ENCODE results near the gene NOVA2.

The NOVA2 gene

GRCh38 chr19:45902651-45903625 lies 70.7 kb downstream of the NOVA2 start:
- TF ChIP-seq CTCF (IDR thresholded peaks at IDR 0.05; ENCODE audit: low read depth, low read length, missing control alignments) = no peak
- in situ Hi-C loops (cut with HindIII; ENCODE audit: low pct_ligation_motif_present, low sequenced_read_pairs) = no loop called here
- H3K27ac ChIP-seq = no peak overlapping the region

GRCh38 chr19:45901912-45902650 lies 71.6 kb downstream of the NOVA2 start, which contains the start of gene MYPOP:
MYPOP (minus strand) TSS chr19:45902613; CDS start chr19:45901773, 840 bp downstream.
- in situ Hi-C loops (cut with HindIII; ENCODE audit: low pct_ligation_motif_present, low sequenced_read_pairs) = no loop called here
- H3K4me3 ChIP-seq (ENCODE audit: low read depth, low read length) = peak within 1 kb of the TSS; percentile 76
- no peak within 1 kb of the TSS for H3K27ac ChIP-seq
- no peaks in the 10 kb centered on the region for H3K27me3 ChIP-seq (replicated peaks)
- no peak for TF ChIP-seq CTCF (IDR thresholded peaks at IDR 0.05; ENCODE audit: low read depth, low read length, missing control alignments)
- peaks cover 14% of the 10 kb centered on the region for H3K36me3 ChIP-seq (replicated peaks)
- DNase-seq = no peak

More at GRCh38 chr19:45902651-45903625, 70.7 kb downstream of the NOVA2 start:
- Histone ChIP-seq H3K36me3 (replicated peaks) (peaks cover 12% of the 10 kb centered on the region), H3K27me3 (replicated peaks) (no peaks in the 10 kb centered on the region), H3K4me3 (ENCODE audit: low read depth, low read length) (peak overlapping the region; percentile 76)
- DNase-seq = peak; percentile 94

- no peak for DNase-seq
- TF ChIP-seq CTCF (IDR thresholded peaks at IDR 0.05; ENCODE audit: low read depth, low read length, missing control alignments) = no peak
- Histone ChIP-seq H3K27me3 (replicated peaks) (no peaks in the 10 kb centered on the region), H3K4me3 (ENCODE audit: low read depth, low read length) (peak overlapping the region; percentile 76), H3K36me3 (replicated peaks) (peaks cover 14% of the 10 kb centered on the region), H3K27ac (no peak overlapping the region)
- in situ Hi-C loops (cut with HindIII; ENCODE audit: low pct_ligation_motif_present, low sequenced_read_pairs) = no loop called here
These were observed 72.2 kb downstream of the NOVA2 start for GRCh38 chr19:45901432-45901911.

- DNase-seq = no peak
- peaks cover 14% of the 10 kb centered on the region for H3K36me3 ChIP-seq (replicated peaks)
- no peaks in the 10 kb centered on the region for H3K27me3 ChIP-seq (replicated peaks)
- peak overlapping the region; percentile 76 for H3K4me3 ChIP-seq (ENCODE audit: low read depth, low read length)
- in situ Hi-C loops (cut with HindIII; ENCODE audit: low pct_ligation_motif_present, low sequenced_read_pairs) = no loop called here
- no peak for TF ChIP-seq CTCF (IDR thresholded peaks at IDR 0.05; ENCODE audit: low read depth, low read length, missing control alignments)
- no peak overlapping the region for H3K27ac ChIP-seq
These were observed 72.8 kb downstream of the NOVA2 start for GRCh38 chr19:45900738-45901431.

- in situ Hi-C loops (cut with HindIII; ENCODE audit: low pct_ligation_motif_present, low sequenced_read_pairs) = no loop called here
- no peaks in the 10 kb centered on the region for H3K27me3 ChIP-seq (replicated peaks)
- no peak for TF ChIP-seq CTCF (IDR thresholded peaks at IDR 0.05; ENCODE audit: low read depth, low read length, missing control alignments)
- no peak overlapping the region for H3K27ac ChIP-seq
- DNase-seq = no peak
- peaks cover 14% of the 10 kb centered on the region for H3K36me3 ChIP-seq (replicated peaks)
- H3K4me3 ChIP-seq (ENCODE audit: low read depth, low read length) = no peak overlapping the region
These were observed 73.6 kb downstream of the NOVA2 start for GRCh38 chr19:45899919-45900589.

Data from brain microvascular endothelial cell (primary cell).